Measurements from ENCODE around the gene AMOTL2. TPM values are rescaled to one million over a fixed set of nuclear protein-coding genes. Genes with fewer than 3 reads are reported as not detected.

AMOTL2 gene
- polyA plus RNA-seq, 1 of the 3 experiments (the other 2 are of a cell fraction) = 185 TPM

- TF ChIP-seq REST (IDR thresholded peaks at IDR 0.05; ENCODE audit: low read depth, low read length) (no peak), MEF2A (IDR thresholded peaks at IDR 0.05; ENCODE audit: borderline replicate concordance, low read depth) (no peak), SMC3 (IDR thresholded peaks at IDR 0.05; ENCODE audit: low read depth, low read length) (no peak), FOXM1 (IDR thresholded peaks at IDR 0.05; ENCODE audit: low read depth) (no peak), MAX (IDR thresholded peaks at IDR 0.05; ENCODE audit: low read depth) (no peak)
These were observed 34.8 kb upstream of the AMOTL2 start (continued) for GRCh38 chr3:134409041-134409440.

GRCh38 chr3:134407239-134407625, 33.0 kb upstream of the AMOTL2 start:
- ChIA-PET CTCF (interaction anchor here (1.2 kb wide), 1 partner anchor 98 kb away, joined by 5 read pairs; no protein-coding TSS in a partner anchor), POLR2A (no interaction called here)
- DNase-seq = no peak
- Histone ChIP-seq H3K79me2 (ENCODE audit: insufficient read depth) (no peaks in the 10 kb centered on the region), H2AFZ (ENCODE audit: low read depth) (no peak overlapping the region), H3K36me3 (replicated peaks in 1 of 2; ENCODE audit: control insufficient read depth in 1 of 2, insufficient read depth in 2 of 2, low read length in 1 of 2) (no peaks in the 10 kb centered on the region), H3K27ac (ENCODE audit: low read depth in 2 of 2, low read length in 1 of 2) (0 out of 4 replicates have a peak overlapping the region, but pooled peaks of 1 of the 2 experiments have one; percentile 14), H3K9ac (no peak overlapping the region), H3K4me1 (ENCODE audit: control insufficient read depth in 1 of 2, insufficient read depth in 2 of 2, low read depth in 1 of 2, low read length in 1 of 2) (peaks cover 0 to 10% of the 10 kb centered on the region in 2 experiments; a peak in 1 of 4 replicates), H3K9me3 (no peaks in the 10 kb centered on the region), H3K9me2 (no peaks in the 10 kb centered on the region), H3K4me2 (no peak overlapping the region), H3F3A (replicated peaks; ENCODE audit: insufficient read depth) (no peaks in the 10 kb centered on the region), H3K27me3 (ENCODE audit: insufficient read depth) (no peaks in the 10 kb centered on the region; the same call in 1 of the 2 replicates), H3K4me3 (ENCODE audit: low read depth in 2 of 2, low read length in 1 of 2) (no peak overlapping the region), H4K20me1 (ENCODE audit: insufficient read depth) (no peaks in the 10 kb centered on the region)
- 86% methylated on average over 5 of the region's 6 CpGs for WGBS (ENCODE audit: low lambda C conversion rate)
- TF ChIP-seq POLR2AphosphoS5 (IDR thresholded peaks at IDR 0.05; ENCODE audit: low read depth, low read length) (no peak), SMC3 (IDR thresholded peaks at IDR 0.05; ENCODE audit: low read depth, low read length) (no peak), REST (IDR thresholded peaks at IDR 0.05; ENCODE audit: low read depth, low read length) (no peak), TAF1 (IDR thresholded peaks at IDR 0.05; ENCODE audit: borderline replicate concordance, low read depth, low read length) (no peak), RXRA (IDR thresholded peaks at IDR 0.05; ENCODE audit: borderline replicate concordance, low read depth) (no peak)

All from SK-N-SH (cell line).